Amniotic stem cell (primary cell): ENCODE measurements around the gene SLX9.
"Not testable (repeated sequence)": the region's sequence is repeated elsewhere in the genome, so short reads cannot be mapped to it uniquely, and the experiment has no call there.

Experiments used
- DNase-seq: peaks from one replicate; lab custom pipeline; 2025; lab: John Stamatoyannopoulos, UW

The SLX9 gene

GRCh38 chr21:45019887-45020537 is 80.2 kb downstream of the SLX9 start:
- no peak for DNase-seq

DNA sequence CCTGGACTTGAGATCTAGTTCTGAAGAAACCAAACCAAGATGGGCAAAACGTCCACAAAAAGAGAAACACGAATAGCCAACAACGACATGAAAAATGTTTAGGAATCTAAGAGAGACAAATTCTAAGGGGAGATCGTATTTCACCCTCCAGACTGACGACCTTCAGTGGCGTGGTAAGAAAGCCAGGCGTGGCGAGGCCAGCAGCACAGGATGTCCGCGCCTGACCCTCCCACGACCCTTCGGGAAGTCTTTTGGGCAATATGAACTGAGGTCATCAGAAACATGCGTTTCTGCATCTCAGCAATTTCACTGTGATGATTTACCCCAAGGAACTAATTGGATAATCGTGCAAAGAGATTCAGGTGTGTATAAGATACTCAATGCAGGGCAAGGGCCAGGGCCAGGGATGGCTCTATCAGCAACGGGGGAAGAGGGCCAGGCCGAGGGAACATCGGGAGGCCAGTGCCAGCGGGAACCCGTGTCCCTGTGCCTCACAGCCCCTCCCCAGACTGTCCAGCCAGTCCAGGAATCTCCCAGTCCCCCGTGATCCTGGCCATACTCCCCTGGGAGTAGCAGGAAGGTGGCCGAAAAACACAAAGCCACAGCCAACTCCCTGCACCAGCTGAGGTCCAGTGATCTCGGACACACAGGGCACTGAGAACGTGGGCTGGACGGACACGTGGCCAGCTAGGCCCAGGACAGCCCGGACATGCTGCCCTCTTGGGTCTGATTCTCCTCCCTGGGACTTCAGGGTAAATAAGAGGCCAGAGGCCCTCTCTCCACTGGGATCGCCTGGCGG is 81.0 kb downstream of the SLX9 start:
- no peak for DNase-seq

- DNase-seq = no peak
Observed at GRCh38 chr21:45021428-45022347, 81.9 kb downstream of the SLX9 start.

DNA sequence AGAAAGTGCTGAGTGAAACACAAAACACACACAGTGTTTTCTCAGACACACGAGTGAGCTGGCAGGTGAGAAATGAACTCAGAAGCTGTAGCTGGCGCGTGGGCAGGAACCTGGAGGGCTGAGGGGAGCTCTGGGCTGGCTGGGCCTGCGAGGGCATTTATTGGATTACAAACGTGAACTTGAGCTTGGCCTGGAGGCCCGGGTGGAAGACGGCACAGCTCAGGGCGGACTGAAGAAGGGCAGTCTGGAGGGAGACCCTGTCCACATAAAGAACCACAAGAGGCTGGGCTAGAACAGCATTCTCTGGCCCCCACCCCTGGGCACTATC is 82.5 kb downstream of the SLX9 start:
- no peak for DNase-seq

DNA sequence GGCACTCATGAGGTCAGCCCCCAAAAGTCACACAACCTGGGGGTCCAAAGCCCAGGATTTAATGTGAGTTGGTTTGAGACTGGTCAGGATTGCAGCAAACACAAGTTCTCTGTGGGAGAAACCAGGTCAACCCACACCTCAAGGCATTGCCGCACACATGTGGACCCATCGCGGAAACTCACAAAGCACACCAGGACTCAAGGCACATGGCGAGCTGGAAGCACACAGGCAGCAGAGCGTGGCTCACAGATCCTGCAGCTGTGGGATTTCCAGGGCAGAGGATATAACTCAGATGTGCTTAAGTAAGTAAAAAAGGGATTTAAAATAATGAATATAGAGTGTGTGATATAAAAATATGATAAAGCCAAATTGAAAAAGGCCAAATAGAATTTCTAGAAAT is 82.9 kb downstream of the SLX9 start:
- no peak for DNase-seq

DNA sequence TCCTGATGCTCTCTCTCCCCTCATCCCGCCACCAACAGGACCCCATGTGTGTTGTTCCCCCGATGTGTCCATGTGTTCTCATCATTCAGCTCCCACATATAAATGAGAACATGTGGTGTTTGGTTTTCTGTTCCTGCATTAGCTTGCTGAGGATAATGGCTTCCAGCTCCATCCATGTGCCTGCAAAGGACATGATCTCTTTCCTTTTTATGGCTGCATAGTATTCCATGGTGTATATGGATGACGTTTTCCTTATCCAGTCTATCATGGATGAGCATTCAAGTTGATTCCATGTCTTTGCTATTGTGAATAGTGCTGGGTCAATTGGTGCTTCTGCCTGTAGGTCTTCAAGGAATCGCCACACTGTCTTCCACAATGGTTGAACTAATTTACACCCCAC is 84.7 kb downstream of the SLX9 start:
- DNase-seq = not testable (repeated sequence)

DNA sequence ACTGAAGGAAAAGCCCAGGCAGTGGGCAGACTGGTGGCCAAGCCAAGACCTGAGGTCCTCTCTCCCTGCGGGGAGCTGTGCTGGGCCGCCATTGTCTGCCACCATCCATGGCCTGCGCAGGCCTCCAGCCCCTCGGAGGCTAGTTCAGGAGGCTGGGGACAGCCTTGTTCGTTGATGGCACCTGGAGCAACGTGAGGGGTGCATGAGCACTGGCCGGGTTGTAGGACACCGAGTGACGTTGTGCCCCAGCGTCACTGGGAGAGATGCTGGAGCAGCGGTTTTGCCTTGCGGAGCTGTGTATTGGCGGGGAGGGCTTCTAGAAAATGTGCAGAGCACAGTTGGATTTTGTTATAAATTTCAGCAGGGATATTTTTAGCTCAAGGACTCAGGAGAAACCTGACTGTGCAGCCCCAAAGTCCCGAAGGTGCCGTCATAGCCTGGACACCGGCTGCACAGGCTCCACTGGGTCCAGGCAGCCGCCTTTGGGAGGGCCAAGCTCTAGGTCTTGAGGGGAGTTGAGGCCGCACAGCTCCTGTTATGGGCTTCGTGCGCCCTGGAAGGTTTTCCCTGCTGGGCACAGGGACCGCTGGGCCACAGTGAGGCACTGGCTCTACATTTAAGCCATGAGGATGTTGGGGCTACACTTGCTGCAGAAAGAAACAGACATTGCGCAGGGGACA is 86.4 kb downstream of the SLX9 start:
- no peak for DNase-seq
